Measurements from ENCODE around the gene KCNB1.

KCNB1 gene

GRCh38 chr20:49392745-49393144 lies 89.7 kb downstream of the KCNB1 start:
- in situ Hi-C loops (cut with MboI; ENCODE audit: low sequenced_read_pairs, unreplicated experiment) = no loop called here
- no peak for DNase-seq (ENCODE audit: low spot score)
- no peak for TF ChIP-seq CTCF (IDR thresholded peaks at IDR 0.05; ENCODE audit: borderline replicate concordance, control extremely low read depth, extremely low read depth, insufficient read depth, missing control alignments)

- in situ Hi-C loops (cut with MboI; ENCODE audit: low sequenced_read_pairs, unreplicated experiment) = no loop called here
- no peak for DNase-seq (ENCODE audit: low spot score)
- TF ChIP-seq CTCF (IDR thresholded peaks at IDR 0.05; ENCODE audit: borderline replicate concordance, control extremely low read depth, extremely low read depth, insufficient read depth, missing control alignments) = no peak
Observed at GRCh38 chr20:49391404-49392245, 90.8 kb downstream of the KCNB1 start.

- TF ChIP-seq CTCF (IDR thresholded peaks at IDR 0.05; ENCODE audit: borderline replicate concordance, control extremely low read depth, extremely low read depth, insufficient read depth, missing control alignments) = no peak
- DNase-seq (ENCODE audit: low spot score) = no peak
- in situ Hi-C loops (cut with MboI; ENCODE audit: low sequenced_read_pairs, unreplicated experiment) = no loop called here
Observed at GRCh38 chr20:49389854-49390253, 92.6 kb downstream of the KCNB1 start.

- TF ChIP-seq CTCF (IDR thresholded peaks at IDR 0.05; ENCODE audit: borderline replicate concordance, control extremely low read depth, extremely low read depth, insufficient read depth, missing control alignments) = no peak
- in situ Hi-C loops (cut with MboI; ENCODE audit: low sequenced_read_pairs, unreplicated experiment) = no loop called here
- no peak for DNase-seq (ENCODE audit: low spot score)
Observed at GRCh38 chr20:49388744-49389143, 93.7 kb downstream of the KCNB1 start.

GRCh38 chr20:49387581-49387939 lies 94.9 kb downstream of the KCNB1 start:
- in situ Hi-C loops (cut with MboI; ENCODE audit: low sequenced_read_pairs, unreplicated experiment) = no loop called here
- no peak for TF ChIP-seq CTCF (IDR thresholded peaks at IDR 0.05; ENCODE audit: borderline replicate concordance, control extremely low read depth, extremely low read depth, insufficient read depth, missing control alignments)
- no peak for DNase-seq (ENCODE audit: low spot score)

- in situ Hi-C loops (cut with MboI; ENCODE audit: low sequenced_read_pairs, unreplicated experiment) = no loop called here
- no peak for DNase-seq (ENCODE audit: low spot score)
- TF ChIP-seq CTCF (IDR thresholded peaks at IDR 0.05; ENCODE audit: borderline replicate concordance, control extremely low read depth, extremely low read depth, insufficient read depth, missing control alignments) = no peak
Observed at GRCh38 chr20:49386848-49387580, 95.5 kb downstream of the KCNB1 start.

Data from GM13976 (cell line).